Measurements from ENCODE around the gene PTMS.

Gene PTMS

GRCh38 chr12:6819106-6820030, 53.2 kb downstream of the PTMS start:
- no peak for DNase-seq (ENCODE audit: low read depth, low spot score)
- H3K27ac ChIP-seq = no peak overlapping the region

GRCh38 chr12:6820166-6820565, 54.0 kb downstream of the PTMS start:
- H3K27ac ChIP-seq = no peak overlapping the region

More at GRCh38 chr12:6820166-6820565, 54.0 kb downstream of the PTMS start:
- DNase-seq (ENCODE audit: low read depth, low spot score) = no peak

Data from epithelial cell of prostate (primary cell).